Left lung (tissue), 10 donors: Measurements from ENCODE around the gene KRTAP10-1. TPM values are rescaled to one million over a fixed set of nuclear protein-coding genes. Genes with fewer than 3 reads are reported as not detected.
"Not testable (repeated sequence)": the region's sequence is repeated elsewhere in the genome, so short reads cannot be mapped to it uniquely, and the experiment has no call there.

Source experiments
- ATAC-seq: fragments of 200-7000 bp; cut with Tn5 transposase; one replicate; pipeline ENCODE4 v1.9.1; 2020; ENCODE audit warnings: moderate library complexity
- DNase-seq, 4 donors: peaks; one replicate each; pipeline ENCODE4 v3.0.0-alpha.2; 2013 to 2020
- H3K27ac ChIP-seq, 2 donors: fragments of 200-600 bp; sonication (generic) in 1 of 2; one replicate each; pipeline versions ENCODE4 v1.5.0 to v1.8.0; 2020 to 2021
- H3K27me3 ChIP-seq, 2 donors: fragments of 200-600 bp; sonication (generic) in 1 of 2; one replicate each; pipeline versions ENCODE4 v1.5.0 to v1.8.0; 2020 to 2021
- H3K36me3 ChIP-seq, 2 donors: fragments of 200-600 bp; sonication (generic) in 1 of 2; one replicate each; pipeline versions ENCODE4 v1.5.0 to v1.8.0; 2020 to 2021
- H3K4me1 ChIP-seq, 2 donors: fragments of 200-600 bp; one replicate each; pipeline ENCODE4 v1.8.0; 2021
- H3K4me3 ChIP-seq, 2 donors: fragments of 200-600 bp; sonication (generic) in 1 of 2; one replicate each; pipeline versions ENCODE4 v1.5.0 to v1.8.0; 2020 to 2021; ENCODE audit warnings: mild to moderate bottlenecking in 1 of 2
- H3K9me3 ChIP-seq, 2 donors: fragments of 200-600 bp; sonication (generic) in 1 of 2; one replicate each; pipeline versions ENCODE4 v1.5.0 to v1.8.0; 2020 to 2021
- intact Hi-C, 2 donors: fragments of 100-400 bp; cut with DNase I; formaldehyde crosslinking; loops; one replicate each; pipeline versions ENCODE4 v1.11.2 to v1.14.2; 2022
- polyA plus RNA-seq, 6 donors: library from polyadenylated mRNA; unstranded; fragments of 120-200 nt; gene quantifications; one replicate each; pipeline ENCODE4 v1.2.1, GENCODE V29; 2013; ENCODE audit not compliant: insufficient read length in 6 of 6
- total RNA-seq, 2 donors: library from RNA; stranded (reverse); fragmentation: NEBNext Ultra II Directional; extraction: Animal tissue kit (Norgen Biotek cat#: 25700); gene quantifications; one replicate each; pipeline ENCODE4 v1.2.1, GENCODE V29; 2021
- TF ChIP-seq, protein P1 (sequence below), 2 donors: fragments of 200-600 bp; sonication (generic) in 1 of 2; IDR thresholded peaks; one replicate each; pipeline versions ENCODE4 v1.5.0 to v1.8.0; 2021; ENCODE audit warnings: antibody characterized with exemption in 2 of 2
- donor health status: DM: no; HTN: yes; CAD: no.
- donor health status: DM: no; HTN: no; CAD: no.

Gene KRTAP10-1
- total and polyA plus RNA-seq, 8 donors = not detected

DNA sequence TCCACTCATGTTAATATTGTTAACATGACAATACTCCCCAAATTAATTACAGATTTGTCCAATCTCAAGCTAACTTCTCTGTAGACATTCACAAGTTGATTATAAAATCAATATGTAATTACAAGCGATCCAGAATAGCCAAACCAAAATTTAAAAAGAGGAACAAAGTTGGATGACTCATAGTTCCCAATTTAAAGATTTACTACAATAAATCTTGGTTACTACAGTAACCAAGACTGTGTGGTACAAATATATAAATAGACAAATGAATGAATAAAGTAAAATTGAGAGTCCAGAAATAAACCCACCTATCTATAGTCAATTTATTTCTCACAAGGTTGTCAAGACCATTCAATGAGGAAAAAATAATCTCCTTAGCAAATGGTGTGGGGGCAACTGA lies 26.4 kb upstream of the KRTAP10-1 start:
- Histone ChIP-seq H3K27me3 (peaks cover 0 to 19% of the 10 kb centered on the region in 2 donors), H3K36me3 (no peaks in the 10 kb centered on the region), H3K4me1 (no peaks in the 10 kb centered on the region), H3K4me3 (no peak overlapping the region), H3K27ac (no peak overlapping the region), H3K9me3 (peaks cover 0 to 7% of the 10 kb centered on the region in 2 donors)
- DNase-seq (no peak), ATAC-seq (no peak)
- TF ChIP-seq, protein P1, sequence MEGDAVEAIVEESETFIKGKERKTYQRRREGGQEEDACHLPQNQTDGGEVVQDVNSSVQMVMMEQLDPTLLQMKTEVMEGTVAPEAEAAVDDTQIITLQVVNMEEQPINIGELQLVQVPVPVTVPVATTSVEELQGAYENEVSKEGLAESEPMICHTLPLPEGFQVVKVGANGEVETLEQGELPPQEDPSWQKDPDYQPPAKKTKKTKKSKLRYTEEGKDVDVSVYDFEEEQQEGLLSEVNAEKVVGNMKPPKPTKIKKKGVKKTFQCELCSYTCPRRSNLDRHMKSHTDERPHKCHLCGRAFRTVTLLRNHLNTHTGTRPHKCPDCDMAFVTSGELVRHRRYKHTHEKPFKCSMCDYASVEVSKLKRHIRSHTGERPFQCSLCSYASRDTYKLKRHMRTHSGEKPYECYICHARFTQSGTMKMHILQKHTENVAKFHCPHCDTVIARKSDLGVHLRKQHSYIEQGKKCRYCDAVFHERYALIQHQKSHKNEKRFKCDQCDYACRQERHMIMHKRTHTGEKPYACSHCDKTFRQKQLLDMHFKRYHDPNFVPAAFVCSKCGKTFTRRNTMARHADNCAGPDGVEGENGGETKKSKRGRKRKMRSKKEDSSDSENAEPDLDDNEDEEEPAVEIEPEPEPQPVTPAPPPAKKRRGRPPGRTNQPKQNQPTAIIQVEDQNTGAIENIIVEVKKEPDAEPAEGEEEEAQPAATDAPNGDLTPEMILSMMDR (IDR thresholded peaks at IDR 0.05) = no peak
- intact Hi-C loops = no loop called here

DNA sequence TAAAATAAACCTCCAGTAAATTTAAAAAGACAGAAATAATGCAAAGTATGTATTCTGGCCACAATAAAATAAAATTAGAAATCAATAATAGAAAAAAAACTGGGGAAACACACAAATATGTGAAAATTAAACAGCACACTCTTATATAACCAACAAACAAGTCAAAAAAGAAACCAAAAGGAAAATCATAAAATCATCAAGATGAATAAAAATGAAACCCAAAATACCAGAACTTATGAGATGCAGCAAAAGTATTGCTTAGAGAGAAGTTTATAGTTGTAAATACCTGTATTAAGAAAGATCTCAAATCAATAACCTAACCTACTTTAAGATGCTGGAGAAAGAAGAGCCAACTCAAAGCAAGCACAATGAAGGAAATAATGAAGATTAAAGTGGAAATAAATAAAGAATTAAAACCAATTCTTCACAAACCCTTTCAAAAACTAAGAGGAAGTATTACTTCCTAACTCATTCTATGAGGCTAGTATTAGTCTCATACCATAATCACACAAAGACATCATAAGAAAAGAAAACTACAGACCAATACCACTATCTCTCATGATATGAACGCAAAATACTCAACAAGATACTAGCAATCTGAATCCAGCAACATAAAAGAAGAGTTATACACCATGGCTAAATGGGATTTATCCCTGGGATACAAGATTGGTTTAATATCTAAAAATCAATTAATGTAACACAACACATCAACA lies 25.0 kb upstream of the KRTAP10-1 start:
- ATAC-seq = no peak
- TF ChIP-seq, protein P1 (IDR thresholded peaks at IDR 0.05) = no peak
- H3K4me1 ChIP-seq = no peaks in the 10 kb centered on the region
- no peak overlapping the region for H3K27ac ChIP-seq
- H3K9me3 ChIP-seq = peaks cover 0 to 7% of the 10 kb centered on the region in 2 donors
- intact Hi-C loops = no loop called here
- no peak overlapping the region for H3K4me3 ChIP-seq
- DNase-seq = no peak
- peaks cover 0 to 15% of the 10 kb centered on the region in 2 donors for H3K27me3 ChIP-seq
- no peaks in the 10 kb centered on the region for H3K36me3 ChIP-seq

DNA sequence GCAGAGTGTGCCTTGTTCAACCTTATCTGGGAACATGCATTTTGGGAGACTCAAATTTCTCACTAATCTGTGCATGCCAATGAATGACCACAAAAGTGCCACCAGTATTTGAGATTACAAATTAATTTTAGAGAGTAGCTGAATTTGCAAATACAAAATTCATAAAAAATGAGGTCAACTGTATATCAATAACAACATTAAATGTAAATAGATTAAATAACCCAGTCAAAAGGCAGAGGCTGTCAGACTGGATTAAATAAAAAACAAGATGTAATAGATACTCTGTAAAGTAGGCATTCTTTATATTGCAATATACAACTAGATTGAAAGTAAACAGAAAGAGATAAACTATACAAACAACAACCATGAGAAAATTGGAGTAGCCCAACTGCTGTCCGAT lies 24.1 kb upstream of the KRTAP10-1 start:
- H3K4me1 ChIP-seq = no peaks in the 10 kb centered on the region
- H3K9me3 ChIP-seq = peaks cover 0 to 7% of the 10 kb centered on the region in 2 donors
- no peaks in the 10 kb centered on the region for H3K36me3 ChIP-seq
- H3K4me3 ChIP-seq = no peak overlapping the region
- TF ChIP-seq, protein P1 (IDR thresholded peaks at IDR 0.05) = no peak
- no peak for ATAC-seq
- no peak overlapping the region for H3K27ac ChIP-seq
- intact Hi-C loops = no loop called here
- H3K27me3 ChIP-seq = peaks cover 0 to 10% of the 10 kb centered on the region in 2 donors
- DNase-seq = no peak

DNA sequence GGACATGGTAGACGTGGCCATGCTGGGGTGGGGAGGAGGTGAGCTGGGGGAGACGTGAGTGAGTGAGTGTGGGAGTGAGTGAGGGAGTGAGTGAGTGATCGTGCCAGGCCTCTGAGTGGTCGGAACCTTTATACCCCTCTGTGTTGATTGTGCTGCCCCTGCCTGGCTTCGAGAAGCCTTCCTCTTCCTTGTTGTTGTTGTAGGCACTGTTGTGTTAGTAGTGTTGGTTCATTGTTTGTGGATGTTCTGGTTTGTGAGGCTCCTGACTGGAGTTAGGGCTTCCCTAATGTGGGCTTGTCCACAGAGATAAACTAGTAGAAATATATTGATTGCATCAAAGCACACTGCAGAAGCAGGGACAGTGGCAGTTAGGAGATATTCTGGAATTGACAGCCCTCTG lies 18.7 kb upstream of the KRTAP10-1 start, which contains the start of gene KRTAP10-3:
Gene KRTAP10-3 (minus strand): TSS at position 101 of the 400 bp plus-strand sequence. CDS start 80 bp downstream, at position 21.
- Histone ChIP-seq H3K36me3 (no peaks in the 10 kb centered on the region), H3K27ac (no peak within 1 kb of the TSS), H3K9me3 (peaks cover 0 to 7% of the 10 kb centered on the region in 2 donors), H3K27me3 (peaks cover 4 to 35% of the 10 kb centered on the region in 2 donors), H3K4me1 (no peaks in the 10 kb centered on the region), H3K4me3 (no peak within 1 kb of the TSS)
- intact Hi-C loops = no loop called here
- no peak for ATAC-seq
- no peak for DNase-seq
- TF ChIP-seq, protein P1 (IDR thresholded peaks at IDR 0.05) = no peak

DNA sequence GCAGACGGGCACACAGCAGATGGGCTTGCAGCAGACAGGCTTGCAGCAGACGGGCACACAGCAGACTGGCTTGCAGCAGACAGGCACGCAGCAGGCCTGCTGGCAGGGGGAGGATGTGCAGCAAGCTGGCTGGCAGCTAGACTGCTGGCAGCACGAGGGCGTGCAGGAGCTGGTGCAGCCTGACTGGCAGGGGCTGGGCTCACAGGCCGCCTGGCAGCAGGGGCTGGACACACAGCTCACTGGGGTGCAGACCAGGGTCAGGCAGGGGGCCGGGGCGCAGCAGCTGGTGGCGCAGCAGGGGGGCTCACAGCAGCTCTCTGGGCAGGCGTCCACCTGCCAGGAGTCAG lies 18.3 kb upstream of the KRTAP10-1 start:
- H3K27ac ChIP-seq, H3K9me3 ChIP-seq, intact Hi-C loops, H3K4me1 ChIP-seq, H3K4me3 ChIP-seq, ATAC-seq, H3K36me3 ChIP-seq: not testable (repeated sequence)
- peak in 1 of 4 donors; percentile 57 for DNase-seq
- peaks cover 4 to 35% of the 10 kb centered on the region in 2 donors for H3K27me3 ChIP-seq
